Measurements from ENCODE around the gene ACR. TPM values are rescaled to one million over a fixed set of nuclear protein-coding genes. Genes with fewer than 3 reads are reported as not detected.

Gene ACR
- total and polyA plus RNA-seq, 2 of the 13 experiments (the other 11 are each of a cell fraction or from before 2014, with no cell fraction given): 0.15 TPM; not detected in 1

- no peak for TF ChIP-seq ZNF280B (CRISPR knock-in tag; IDR thresholded peaks at IDR 0.05; ENCODE audit: borderline replicate concordance)
Measured at GRCh38 chr22:50732681-50733080, 5.3 kb upstream of the ACR start (continued).

GRCh38 chr22:50733521-50734342, 4.3 kb upstream of the ACR start:
- Histone ChIP-seq H3K27ac (ENCODE audit: extremely low read length, insufficient read depth, low read length) (no peak overlapping the region), H3K4me2 (ENCODE audit: low read depth, low read length) (no peak overlapping the region), H3K9ac (ENCODE audit: insufficient read depth, low read depth, low read length) (no peak overlapping the region), H4K20me1 (ENCODE audit: insufficient read depth, low read length) (no peaks in the 10 kb centered on the region), H3K9me3 (ENCODE audit: low read length) (no peaks in the 10 kb centered on the region), H3K36me3 (replicated peaks in 1 of 2; ENCODE audit: control insufficient read depth in 1 of 2, insufficient read depth in 2 of 2, low read length in 2 of 2) (no peaks in the 10 kb centered on the region), H3K4me3 (replicated peaks in 1 of 3; ENCODE audit: insufficient read depth in 1 of 3, low read depth in 2 of 3, low read length in 3 of 3) (no peak overlapping the region), H3K4me1 (ENCODE audit: insufficient read depth, low read length) (no peaks in the 10 kb centered on the region), H3K79me2 (ENCODE audit: insufficient read depth, low read length) (no peaks in the 10 kb centered on the region), H3K27me3 (ENCODE audit: control insufficient read depth in 1 of 2, insufficient read depth in 2 of 2, low read length in 2 of 2) (peaks cover 0 to 4% of the 10 kb centered on the region in 2 experiments; a peak in 2 of 5 replicates), H2AFZ (ENCODE audit: low read length) (no peak overlapping the region)
- intact Hi-C loops (cut with micrococcal nuclease; ENCODE audit: unreplicated experiment): no loop called here
- POLR2A ChIA-PET: no interaction called here
- ATAC-seq: no peak
- in situ Hi-C loops (cut with HindIII; ENCODE audit: extremely low pct_ligation_motif_present, low pct_unique_long_range_greater_than_20kb): no loop called here
- DNase-seq (ENCODE audit: low spot score): no peak
- WGBS (ENCODE audit: low lambda C conversion rate): 73% methylated on average over 22 of the region's 22 CpGs
- TF ChIP-seq CAMTA2 (CRISPR knock-in tag; IDR thresholded peaks at IDR 0.05; ENCODE audit: borderline replicate concordance) (no peak), AKAP8 (CRISPR knock-in tag; IDR thresholded peaks at IDR 0.05) (peak; percentile 80; the same call in 1 of the 2 replicates), ZC3H13 (CRISPR knock-in tag; IDR thresholded peaks at IDR 0.05) (0 out of 2 replicates have a peak, but pooled peaks have one; percentile 45)
- FAIRE-seq: no peak
- BruUV-seq (replicated peaks): no TSS peak
- CTCF ChIA-PET (ENCODE audit: low intra/inter-chr PET ratio, low total read pairs): no interaction called here

Data from HepG2 (cell line).